Neuronal stem cell (in vitro differentiated cells): ENCODE data around the gene CLASP1.
"Not testable (repeated sequence)": the region's sequence is repeated elsewhere in the genome, so short reads cannot be mapped to it uniquely, and the experiment has no call there.

ENCODE experiments used
- DNase-seq: peaks from one replicate; pipeline ENCODE4 v3.0.0-alpha.2; 2013; ENCODE audit warnings: low spot score
- H2AFZ ChIP-seq: one replicate; pipeline ENCODE4 v1.6.1; 2013; ENCODE audit warnings: mild to moderate bottlenecking, low read length, inconsistent platforms
- H2AK5ac ChIP-seq: 2 replicates; pipeline ENCODE4 v1.6.1; 2013; ENCODE audit warnings: low read depth, mild to moderate bottlenecking, inconsistent platforms, low read length, moderate library complexity, mixed read lengths
- H2BK120ac ChIP-seq: 2 replicates; pipeline ENCODE4 v1.6.1; 2013; ENCODE audit warnings: low read depth, mild to moderate bottlenecking, inconsistent platforms, low read length, moderate library complexity, mixed read lengths
- H2BK12ac ChIP-seq: one replicate; pipeline ENCODE4 v1.6.1; 2013; ENCODE audit warnings: low read length, inconsistent platforms
- H2BK15ac ChIP-seq: 2 replicates; pipeline ENCODE4 v1.6.1; 2013; ENCODE audit warnings: mild to moderate bottlenecking, low read length, inconsistent platforms, mixed read lengths
- H2BK5ac ChIP-seq: one replicate; pipeline ENCODE4 v1.6.1; 2013; ENCODE audit warnings: inconsistent platforms, mild to moderate bottlenecking, low read length, moderate library complexity
- H3K14ac ChIP-seq: one replicate; pipeline ENCODE4 v1.6.1; 2013; ENCODE audit warnings: low read length, inconsistent platforms
- H3K18ac ChIP-seq: 2 replicates; pipeline ENCODE4 v1.6.1; 2013; ENCODE audit warnings: low read length, inconsistent platforms
- H3K23ac ChIP-seq: 2 replicates; pipeline ENCODE4 v1.6.1; 2013; ENCODE audit warnings: low read depth, mild to moderate bottlenecking, mixed read lengths, low read length, inconsistent platforms; ENCODE audit not compliant: poor library complexity
- H3K27ac ChIP-seq: replicated peaks from 3 replicates; pipeline ENCODE4 v1.5.1; 2013; ENCODE audit warnings: low read length, inconsistent platforms
- H3K27me3 ChIP-seq, 3 experiments: 2 replicates each; pipeline ENCODE4 v1.6.1; 2013; ENCODE audit warnings: low read length in 3 of 3, mild to moderate bottlenecking in 2 of 3, inconsistent platforms in 1 of 3, low read depth in 1 of 3, mixed read lengths in 1 of 3, moderate library complexity in 1 of 3; ENCODE audit not compliant: control insufficient read depth in 3 of 3, insufficient read depth in 3 of 3
- H3K36me3 ChIP-seq, 2 donors: replicated peaks in 1 of 2; 2 replicates each; pipeline ENCODE4 v1.6.1; 2013; ENCODE audit warnings: low read length in 2 of 2; ENCODE audit not compliant: control insufficient read depth in 2 of 2, insufficient read depth in 2 of 2
- H3K4ac ChIP-seq: 2 replicates; pipeline ENCODE4 v1.6.1; 2013; ENCODE audit warnings: inconsistent platforms, mild to moderate bottlenecking, low read length, moderate library complexity
- H3K4me1 ChIP-seq, 2 donors: 1 replicate in 1 of 2; 2 replicates in 1 of 2; pipeline ENCODE4 v1.6.1; 2013; ENCODE audit warnings: low read length in 2 of 2, low read depth in 1 of 2; ENCODE audit not compliant: control insufficient read depth in 2 of 2, insufficient read depth in 1 of 2
- H3K4me2 ChIP-seq: one replicate; pipeline ENCODE4 v1.6.1; 2013; ENCODE audit warnings: mild to moderate bottlenecking, low read length, inconsistent platforms; ENCODE audit not compliant: insufficient read depth, poor library complexity, severe bottlenecking
- H3K4me3 ChIP-seq, 2 donors: 2 replicates each; pipeline ENCODE4 v1.5.1; 2013; ENCODE audit warnings: low read length in 2 of 2, mild to moderate bottlenecking in 2 of 2, inconsistent platforms in 1 of 2, moderate library complexity in 1 of 2
- H3K79me1 ChIP-seq: one replicate; pipeline ENCODE4 v1.6.1; 2013; ENCODE audit warnings: low read depth, mild to moderate bottlenecking, inconsistent platforms, low read length, moderate library complexity
- H3K9ac ChIP-seq: one replicate; pipeline ENCODE4 v1.6.1; 2013; ENCODE audit warnings: mild to moderate bottlenecking, low read depth, low read length, inconsistent platforms; ENCODE audit not compliant: poor library complexity
- H3K9me3 ChIP-seq, 2 donors: replicated peaks in 1 of 2; 2 replicates each; pipeline versions ENCODE3 to v1.6.1; 2013; ENCODE audit warnings: low read length in 2 of 2, mild to moderate bottlenecking in 2 of 2, inconsistent platforms in 1 of 2, low read depth in 1 of 2, mixed read lengths in 1 of 2, moderate library complexity in 1 of 2; ENCODE audit not compliant: control insufficient read depth in 2 of 2, insufficient read depth in 1 of 2
- H4K8ac ChIP-seq: one replicate; pipeline ENCODE4 v1.6.1; 2013; ENCODE audit warnings: low read depth, mild to moderate bottlenecking, inconsistent platforms, low read length, moderate library complexity
- H4K91ac ChIP-seq: one replicate; pipeline ENCODE4 v1.6.1; 2013; ENCODE audit warnings: low read length, low read depth, mild to moderate bottlenecking, inconsistent platforms; ENCODE audit not compliant: poor library complexity
- WGBS, 2 donors: extraction: QIAGEN DNeasy Blood & Tissue Kit; methylation state at CpG; one replicate each; pipeline ENCODE4 v1.1.7; 2013; ENCODE audit warnings: missing lambda C conversion rate in 2 of 2, mixed read lengths in 1 of 2; ENCODE audit not compliant: insufficient read length in 2 of 2, insufficient replicate concordance in 1 of 2; ENCODE audit errors: extremely low coverage in 2 of 2; 5-methylcytosine and 5-hydroxymethylcytosine counted together

Gene CLASP1

DNA sequence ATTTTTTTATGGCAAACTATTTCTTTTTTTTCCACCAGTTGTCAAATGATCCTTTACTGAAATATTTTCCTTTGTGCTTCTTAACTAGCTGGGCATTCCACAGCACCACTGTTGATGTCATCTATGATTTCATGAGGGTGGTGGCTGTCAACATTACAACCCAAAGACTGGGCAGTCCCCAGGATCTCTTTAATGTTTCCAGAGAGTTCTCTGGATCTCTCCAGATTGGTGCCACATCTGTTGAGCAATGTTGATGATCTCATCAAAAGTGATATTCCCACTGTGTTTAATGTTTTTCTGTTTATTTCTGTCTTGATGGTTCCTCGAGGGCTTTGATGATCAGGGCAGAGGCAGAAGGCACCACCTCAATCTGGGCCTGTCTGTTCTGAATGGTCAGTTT lies 9.1 kb upstream of the CLASP1 start:
- not testable (repeated sequence) for H3K9me3 ChIP-seq, H2BK120ac ChIP-seq, H3K9ac ChIP-seq, H2AK5ac ChIP-seq, H2BK15ac ChIP-seq, H4K8ac ChIP-seq, DNase-seq, H2BK12ac ChIP-seq, H3K4me2 ChIP-seq, H3K36me3 ChIP-seq, H3K27me3 ChIP-seq, H2BK5ac ChIP-seq, H3K4ac ChIP-seq, H3K4me3 ChIP-seq, H3K23ac ChIP-seq, H2AFZ ChIP-seq, H3K27ac ChIP-seq, H3K14ac ChIP-seq, H3K18ac ChIP-seq, H4K91ac ChIP-seq, H3K79me1 ChIP-seq, H3K4me1 ChIP-seq
- WGBS, 2 donors = no CpG with 5 or more reads among the region's 1 CpG

DNA sequence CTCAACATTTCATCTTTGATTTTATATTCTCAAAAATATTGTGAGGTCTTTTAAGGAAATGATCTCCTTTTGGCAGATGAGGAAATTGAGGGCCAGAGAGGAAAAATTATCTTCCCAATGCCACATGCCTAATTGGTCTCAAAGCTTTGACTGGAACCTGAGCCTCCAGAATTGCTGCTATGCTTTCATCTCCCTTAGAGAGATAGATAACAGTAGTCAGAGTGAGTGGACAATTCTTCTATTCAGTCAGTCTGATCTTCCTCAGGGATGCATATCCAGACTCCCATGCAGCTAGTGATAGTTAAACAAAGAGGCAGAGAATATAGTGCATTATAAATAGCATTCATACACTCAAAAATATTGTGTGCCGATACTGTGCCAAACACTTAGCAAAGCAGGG lies 3.8 kb upstream of the CLASP1 start:
- peaks cover 1 to 3% of the 10 kb centered on the region in 2 donors for H3K4me1 ChIP-seq
- H3K4ac ChIP-seq = no peak overlapping the region
- H3K18ac ChIP-seq = no peak overlapping the region
- H4K91ac ChIP-seq = no peak overlapping the region
- H2AFZ ChIP-seq = no peak overlapping the region
- no peaks in the 10 kb centered on the region for H3K27me3 ChIP-seq
- H4K8ac ChIP-seq = no peak overlapping the region
- no peak overlapping the region for H2AK5ac ChIP-seq
- WGBS, 2 donors = no CpG with 5 or more reads among the region's 1 CpG
- no peaks in the 10 kb centered on the region for H3K79me1 ChIP-seq
- no peak overlapping the region for H3K9ac ChIP-seq
- H3K36me3 ChIP-seq = peaks cover 0 to 8% of the 10 kb centered on the region in 2 donors
- H3K14ac ChIP-seq = no peak overlapping the region
- H2BK5ac ChIP-seq = no peak overlapping the region
- no peak overlapping the region for H2BK120ac ChIP-seq
- no peak for DNase-seq
- H2BK12ac ChIP-seq = no peak overlapping the region
- no peak overlapping the region for H3K4me2 ChIP-seq
- no peak overlapping the region for H3K27ac ChIP-seq
- no peaks in the 10 kb centered on the region for H3K9me3 ChIP-seq
- H3K4me3 ChIP-seq = no peak overlapping the region
- H3K23ac ChIP-seq = no peak overlapping the region
- H2BK15ac ChIP-seq = no peak overlapping the region

- no peak overlapping the region for H4K91ac ChIP-seq
- no peak overlapping the region for H3K4ac ChIP-seq
- H3K9ac ChIP-seq = peak overlapping the region; percentile 54
- H3K4me3 ChIP-seq = peak overlapping the region; percentile 63 to 80
- no peak overlapping the region for H3K18ac ChIP-seq
- no CpG with 5 or more reads among the region's 23 CpGs for WGBS, 2 donors
- H2AK5ac ChIP-seq = no peak overlapping the region
- peaks cover 2% of the 10 kb centered on the region for H3K79me1 ChIP-seq
- no peak overlapping the region for H2BK120ac ChIP-seq
- peaks cover 0 to 17% of the 10 kb centered on the region in 2 donors for H3K36me3 ChIP-seq
- H2BK5ac ChIP-seq = no peak overlapping the region
- no peaks in the 10 kb centered on the region for H3K9me3 ChIP-seq
- peak; percentile 12 for DNase-seq
- no peaks in the 10 kb centered on the region for H3K27me3 ChIP-seq
- no peak overlapping the region for H2BK15ac ChIP-seq
- H2AFZ ChIP-seq = peak overlapping the region; percentile 86
- H3K14ac ChIP-seq = no peak overlapping the region
- peak overlapping the region; percentile 66 for H3K4me2 ChIP-seq
- peak overlapping the region; percentile 89 for H3K27ac ChIP-seq
- H3K4me1 ChIP-seq = peaks cover 1 to 6% of the 10 kb centered on the region in 2 donors
- H4K8ac ChIP-seq = no peak overlapping the region
- no peak overlapping the region for H2BK12ac ChIP-seq
- H3K23ac ChIP-seq = no peak overlapping the region
Measured at GRCh38 chr2:121650315-121650930, 1.2 kb upstream of the CLASP1 start.

DNA sequence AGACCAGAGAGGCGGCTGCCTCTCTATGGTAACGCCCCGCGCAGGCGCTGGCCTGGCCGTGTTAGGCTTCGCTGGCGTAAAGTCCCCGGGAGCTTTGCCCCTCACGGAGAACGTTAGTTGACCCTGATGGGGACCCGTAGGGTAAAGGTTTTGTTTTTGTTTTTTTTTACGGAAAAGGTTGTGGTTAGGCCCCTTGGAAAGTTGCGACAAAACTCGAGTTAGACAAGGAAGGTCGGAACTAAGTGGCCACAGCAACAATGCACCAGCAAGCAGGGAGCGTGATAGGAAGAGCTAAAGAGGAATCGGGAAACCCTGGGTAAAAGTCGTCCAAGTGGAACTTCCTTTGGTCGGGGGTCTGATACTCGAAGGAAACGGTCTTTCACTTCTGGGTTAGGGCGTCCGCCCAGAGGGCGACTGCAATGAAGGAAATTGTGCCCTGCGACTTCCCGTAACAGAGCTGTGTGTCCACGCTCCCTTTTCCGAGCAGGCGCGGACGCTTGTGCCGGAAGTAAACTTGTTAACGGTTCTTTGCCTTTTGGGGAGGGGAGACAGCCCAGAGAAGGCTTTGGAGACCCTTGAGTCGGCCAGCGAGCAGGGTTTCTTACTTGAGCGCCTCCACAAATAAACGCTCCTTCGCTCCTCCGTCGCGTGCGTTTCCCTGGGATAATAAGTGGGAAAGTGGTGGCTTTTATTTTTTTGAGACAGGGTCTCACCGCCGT lies 493 bp upstream of the CLASP1 start:
- Histone ChIP-seq H2BK12ac (no peak overlapping the region), H3K9ac (peak overlapping the region; percentile 54), H2AFZ (peak overlapping the region; percentile 86), H3K14ac (no peak overlapping the region), H3K4me1 (peaks cover 1 to 6% of the 10 kb centered on the region in 2 donors), H4K91ac (no peak overlapping the region), H3K36me3 (peaks cover 0 to 18% of the 10 kb centered on the region in 2 donors), H4K8ac (no peak overlapping the region), H3K9me3 (no peaks in the 10 kb centered on the region), H2BK5ac (peak overlapping the region; percentile 15), H2BK120ac (no peak overlapping the region), H2AK5ac (no peak overlapping the region), H3K4ac (no peak overlapping the region), H3K79me1 (peaks cover 2% of the 10 kb centered on the region), H3K27ac (peak overlapping the region; percentile 89), H3K18ac (peak overlapping the region; percentile 92), H3K4me3 (peak overlapping the region; percentile 63 to 80), H3K4me2 (peak overlapping the region; percentile 59), H3K23ac (peak overlapping the region; percentile 39), H2BK15ac (no peak overlapping the region), H3K27me3 (no peaks in the 10 kb centered on the region)
- no CpG with 5 or more reads among the region's 45 CpGs for WGBS, 2 donors
- DNase-seq = peak; percentile 96
